GM13976 (cell line): Measurements from ENCODE around the gene RBFOX2.
"Not testable (repeated sequence)": the region's sequence is repeated elsewhere in the genome, so short reads cannot be mapped to it uniquely, and the experiment has no call there.

ENCODE experiments used
- DNase-seq: peaks from one replicate; pipeline ENCODE4 v3.0.0; 2012; ENCODE audit warnings: low spot score
- in situ Hi-C: fragments of 300-500 bp; cut with MboI; formaldehyde crosslinking; loops from one replicate; pipeline ENCODE4 v1.12.0; 2022; ENCODE audit warnings: low sequenced_read_pairs, mixed read lengths, inconsistent platforms; ENCODE audit not compliant: unreplicated experiment
- TF ChIP-seq, protein P1 (sequence below): IDR thresholded peaks from 2 replicates; pipeline ENCODE4 v1.5.1; 2012; ENCODE audit warnings: borderline replicate concordance, mild to moderate bottlenecking; ENCODE audit not compliant: insufficient read depth; ENCODE audit errors: extremely low read depth, missing control alignments, control extremely low read depth

Gene RBFOX2

DNA sequence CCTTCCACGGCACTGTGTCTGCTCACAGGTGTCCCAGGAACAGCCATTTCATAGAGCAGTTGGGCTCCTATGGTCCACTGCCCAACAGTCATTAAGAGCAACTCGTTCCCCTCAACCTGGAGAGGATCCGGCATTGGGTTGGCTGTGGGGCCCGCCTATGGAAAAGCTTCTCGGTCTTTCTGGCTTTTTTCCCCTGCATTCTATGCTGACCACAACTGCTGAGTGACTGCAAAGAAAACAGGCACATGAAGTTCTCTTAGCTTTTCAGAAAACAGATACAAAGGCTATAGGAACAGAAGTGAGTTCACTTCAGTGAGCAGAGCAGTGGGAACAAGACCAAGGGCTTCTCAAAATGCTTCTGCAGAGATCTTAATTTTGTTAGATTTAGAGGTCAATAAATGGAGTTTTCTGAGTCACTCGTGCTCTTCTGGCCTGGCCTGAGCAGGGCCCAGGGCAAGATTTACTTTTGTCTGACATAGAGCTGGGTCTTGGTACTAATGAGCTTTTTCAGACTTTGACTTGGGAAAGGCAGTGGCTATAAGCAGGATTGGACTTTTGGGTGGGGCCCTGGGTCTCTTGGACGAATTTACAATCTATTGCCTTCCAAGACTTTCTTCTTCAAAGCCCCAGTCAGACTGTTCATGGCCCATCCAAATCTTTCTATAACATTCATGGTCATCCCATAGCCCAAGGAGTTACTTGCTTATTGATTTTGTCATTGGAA, 324.6 kb downstream of the RBFOX2 start:
- TF ChIP-seq, protein P1, sequence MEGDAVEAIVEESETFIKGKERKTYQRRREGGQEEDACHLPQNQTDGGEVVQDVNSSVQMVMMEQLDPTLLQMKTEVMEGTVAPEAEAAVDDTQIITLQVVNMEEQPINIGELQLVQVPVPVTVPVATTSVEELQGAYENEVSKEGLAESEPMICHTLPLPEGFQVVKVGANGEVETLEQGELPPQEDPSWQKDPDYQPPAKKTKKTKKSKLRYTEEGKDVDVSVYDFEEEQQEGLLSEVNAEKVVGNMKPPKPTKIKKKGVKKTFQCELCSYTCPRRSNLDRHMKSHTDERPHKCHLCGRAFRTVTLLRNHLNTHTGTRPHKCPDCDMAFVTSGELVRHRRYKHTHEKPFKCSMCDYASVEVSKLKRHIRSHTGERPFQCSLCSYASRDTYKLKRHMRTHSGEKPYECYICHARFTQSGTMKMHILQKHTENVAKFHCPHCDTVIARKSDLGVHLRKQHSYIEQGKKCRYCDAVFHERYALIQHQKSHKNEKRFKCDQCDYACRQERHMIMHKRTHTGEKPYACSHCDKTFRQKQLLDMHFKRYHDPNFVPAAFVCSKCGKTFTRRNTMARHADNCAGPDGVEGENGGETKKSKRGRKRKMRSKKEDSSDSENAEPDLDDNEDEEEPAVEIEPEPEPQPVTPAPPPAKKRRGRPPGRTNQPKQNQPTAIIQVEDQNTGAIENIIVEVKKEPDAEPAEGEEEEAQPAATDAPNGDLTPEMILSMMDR, result no peak
- DNase-seq, result no peak
- in situ Hi-C loops, result no loop called here

DNA sequence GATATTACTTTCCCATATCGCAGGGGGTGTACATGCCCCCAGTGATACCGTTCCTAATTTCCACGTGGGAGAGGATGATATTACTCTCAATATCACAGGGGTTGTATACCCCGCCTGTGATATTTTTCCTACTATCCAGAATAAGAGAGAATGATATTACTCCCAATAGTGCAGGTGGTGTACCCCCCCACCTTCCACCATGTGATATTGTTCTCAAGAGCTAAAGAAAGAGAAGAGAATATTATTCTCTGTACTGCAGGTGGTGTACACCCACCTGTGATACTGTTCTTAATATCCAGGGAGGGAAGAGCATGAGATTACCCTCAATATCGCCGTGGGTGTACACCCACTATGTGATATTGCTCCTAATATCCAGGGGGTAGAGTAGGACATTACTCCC, 328.8 kb downstream of the RBFOX2 start:
- DNase-seq, in situ Hi-C loops: not testable (repeated sequence)

DNA sequence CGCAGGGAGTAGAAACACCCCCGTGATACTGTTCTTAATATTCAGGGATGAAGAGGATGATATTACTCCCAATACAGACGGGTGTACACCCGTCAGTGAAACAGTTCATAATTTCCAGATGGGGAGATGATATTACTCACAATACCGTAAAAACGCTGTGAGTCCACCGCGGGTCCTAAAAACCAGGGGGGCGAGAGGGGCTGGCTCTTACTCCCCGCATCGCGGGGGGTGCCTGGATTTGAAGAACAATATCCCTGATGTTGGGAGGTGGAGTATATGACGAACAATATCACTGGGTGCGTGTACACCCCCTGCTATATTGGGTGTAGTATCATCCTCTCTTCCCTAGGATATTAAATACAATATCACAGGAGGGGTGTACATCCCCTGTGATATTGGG, 331.5 kb downstream of the RBFOX2 start:
- TF ChIP-seq, protein P1, result no peak
- in situ Hi-C loops, result no loop called here
- no peak for DNase-seq

DNA sequence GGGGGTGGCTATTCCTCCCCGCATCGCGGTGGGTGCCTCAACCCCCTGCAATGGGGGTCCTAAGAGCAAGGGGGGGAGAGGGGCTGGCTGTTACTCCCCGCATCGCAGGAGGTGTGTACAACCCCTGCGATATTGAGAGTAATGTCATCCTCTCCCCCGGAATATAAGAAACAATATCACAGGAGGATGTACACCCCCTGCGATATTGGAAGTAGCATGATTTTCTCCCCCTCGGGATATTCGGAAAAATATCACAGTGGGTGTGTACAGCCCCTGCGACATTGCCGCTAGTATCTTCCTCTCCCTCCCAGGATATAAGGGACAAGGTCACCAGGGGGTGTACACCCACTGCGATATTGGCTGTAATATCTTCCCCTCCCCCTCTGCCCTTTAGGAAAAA, 333.4 kb downstream of the RBFOX2 start:
- TF ChIP-seq, protein P1, result no peak
- in situ Hi-C loops, result no loop called here
- no peak for DNase-seq

DNA sequence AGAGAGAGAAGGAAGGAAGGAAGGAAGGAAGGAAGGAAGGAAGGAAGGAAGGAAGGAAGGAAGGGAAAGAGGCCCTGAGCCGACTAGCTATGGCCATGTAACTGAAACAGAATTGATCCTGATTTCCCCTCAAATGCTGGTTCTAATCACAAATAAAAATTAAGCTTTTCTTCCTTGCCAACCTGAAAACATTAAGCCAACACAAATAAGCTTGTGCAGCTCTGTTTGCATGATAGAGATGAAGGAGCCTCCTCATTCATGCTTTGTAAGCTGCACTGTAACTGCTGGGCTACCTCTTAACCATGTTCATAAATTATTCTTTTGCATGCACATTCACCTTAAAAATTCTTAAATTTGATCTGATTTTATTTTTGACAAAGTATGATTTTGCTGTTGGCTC, 338.6 kb downstream of the RBFOX2 start:
- TF ChIP-seq, protein P1, result no peak
- no peak for DNase-seq
- in situ Hi-C loops, result no loop called here

DNA sequence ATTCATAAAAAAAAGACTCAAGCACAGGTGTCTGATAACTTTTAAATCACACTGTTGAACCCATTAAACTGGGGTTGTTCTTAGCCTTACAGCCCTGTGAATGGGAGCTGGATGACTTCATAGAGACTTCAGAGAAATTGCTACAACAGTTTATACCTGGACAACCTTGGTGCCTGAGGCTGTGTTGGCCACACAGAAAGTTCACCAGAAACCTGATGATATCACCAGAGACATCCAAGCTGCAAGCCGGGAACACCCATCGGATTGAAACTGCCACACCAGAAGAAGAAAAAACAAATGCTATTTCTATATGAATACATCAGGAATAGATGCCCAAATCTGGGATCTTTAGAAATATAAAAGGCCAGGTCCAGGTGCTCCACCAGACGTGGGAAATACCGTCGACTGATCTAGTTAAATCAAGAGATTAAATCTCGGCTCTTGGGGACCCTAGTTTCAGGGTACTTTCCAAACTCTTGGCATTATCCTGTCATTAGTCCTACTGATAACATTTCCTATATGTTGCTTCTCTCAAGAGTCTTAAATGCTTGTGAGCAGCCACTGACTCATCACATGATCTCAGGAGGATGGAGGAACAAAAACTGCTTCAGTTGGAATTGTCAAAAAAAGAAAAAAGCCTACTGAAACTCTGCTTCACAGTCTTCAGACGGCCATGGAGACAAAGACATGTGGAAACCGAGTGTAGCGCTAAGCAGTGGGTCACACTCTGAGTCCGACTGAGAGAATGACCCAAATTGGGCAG, 339.5 kb downstream of the RBFOX2 start:
- in situ Hi-C loops, result no loop called here
- no peak for DNase-seq
- TF ChIP-seq, protein P1, result no peak
